ENCODE measurements around the gene DDI2.
A peak's percentile ranks its signal among the peaks of the same experiment; 100 is the strongest.

The DDI2 gene

DNA sequence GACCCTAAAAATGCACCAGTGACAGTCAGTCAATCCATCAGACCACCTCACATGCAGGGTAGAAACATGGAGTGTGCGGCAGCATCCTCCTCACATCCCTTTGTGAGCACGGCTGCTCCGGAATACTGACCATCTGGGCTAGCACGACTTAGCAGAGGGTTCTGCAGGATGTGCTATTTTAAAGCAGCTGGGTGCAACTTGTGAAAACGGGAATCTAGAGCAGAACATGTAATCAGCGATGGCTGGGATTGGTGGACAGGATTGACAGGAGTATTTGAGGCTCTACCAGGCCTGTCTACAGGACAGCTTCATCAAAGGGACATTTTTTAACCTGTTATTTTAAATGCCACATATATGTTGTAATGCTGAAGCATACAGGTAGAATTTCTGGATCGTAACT, 50.1 kb downstream of the DDI2 start:
- H3K36me3 ChIP-seq (ENCODE audit: control insufficient read depth in 2 of 2, insufficient read depth in 1 of 2, low read length in 2 of 2), result peaks cover 0 to 6% of the 10 kb centered on the region in 2 experiments; a peak in 1 of 3 replicates
- H3K4me1 ChIP-seq (ENCODE audit: control insufficient read depth, insufficient read depth, low read length), result no peaks in the 10 kb centered on the region
- POLR2A ChIA-PET, result no interaction called here
- TF ChIP-seq, protein P1, sequence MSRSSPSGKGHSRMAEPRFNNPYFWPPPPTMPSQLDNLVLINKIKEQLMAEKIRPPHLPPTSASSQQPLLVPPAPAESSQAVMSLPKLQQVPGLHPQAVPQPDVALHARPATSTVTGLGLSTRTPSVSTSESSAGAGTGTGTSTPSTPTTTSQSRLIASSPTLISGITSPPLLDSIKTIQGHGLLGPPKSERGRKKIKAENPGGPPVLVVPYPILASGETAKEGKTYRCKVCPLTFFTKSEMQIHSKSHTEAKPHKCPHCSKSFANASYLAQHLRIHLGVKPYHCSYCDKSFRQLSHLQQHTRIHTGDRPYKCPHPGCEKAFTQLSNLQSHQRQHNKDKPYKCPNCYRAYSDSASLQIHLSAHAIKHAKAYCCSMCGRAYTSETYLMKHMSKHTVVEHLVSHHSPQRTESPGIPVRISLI (tag by site-specific recombination; IDR thresholded peaks at IDR 0.05), result no peak
- TF ChIP-seq ZNF600 (tag by site-specific recombination; IDR thresholded peaks at IDR 0.05) (peak; percentile 76), GLI2 (tag by site-specific recombination; IDR thresholded peaks at IDR 0.05; ENCODE audit: borderline replicate concordance, low read depth) (no peak)
- no peak overlapping the region for H3K27ac ChIP-seq (ENCODE audit: extremely low read depth, low read depth, low read length)
- no peak overlapping the region for H3K4me3 ChIP-seq (ENCODE audit: low read depth, low read length)
- CTCF ChIA-PET, result no interaction called here
- H3K9me3 ChIP-seq (ENCODE audit: control insufficient read depth, insufficient read depth, low read depth, low read length), result no peaks in the 10 kb centered on the region

DNA sequence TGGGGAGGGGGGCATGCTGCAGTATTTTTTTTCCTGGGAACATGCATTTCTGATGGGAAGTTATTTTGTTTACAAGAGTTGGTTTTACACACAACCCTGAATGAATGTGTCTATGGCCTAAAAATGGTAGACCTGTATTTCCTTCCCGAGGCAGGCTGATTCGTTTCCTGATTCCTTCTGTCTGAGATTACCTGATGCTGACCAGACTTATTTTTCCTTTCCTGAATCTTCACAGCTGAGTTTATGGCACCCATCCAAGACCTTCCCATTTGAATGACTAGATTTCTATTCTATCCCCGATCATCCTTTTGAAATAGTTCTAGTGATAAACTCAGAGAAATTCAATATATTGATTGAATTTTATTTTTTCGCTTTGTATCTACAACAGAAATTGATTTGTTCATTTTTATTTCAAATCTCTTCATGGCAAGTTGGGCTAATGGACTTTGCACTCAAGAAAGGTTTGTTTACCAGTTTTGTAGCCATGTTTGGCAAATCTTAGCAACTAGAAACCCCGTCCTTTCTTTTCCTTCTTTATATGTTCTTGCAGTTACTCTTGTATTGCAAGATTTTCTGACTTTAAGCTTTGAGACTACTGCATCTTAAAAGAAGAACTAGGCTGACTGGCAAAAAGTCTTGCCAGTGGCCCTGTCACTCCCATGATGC, 51.0 kb downstream of the DDI2 start:
- H3K36me3 ChIP-seq (ENCODE audit: control insufficient read depth in 2 of 2, insufficient read depth in 1 of 2, low read length in 2 of 2), result peaks cover 0 to 3% of the 10 kb centered on the region in 2 experiments; a peak in 1 of 3 replicates
- no peaks in the 10 kb centered on the region for H3K9me3 ChIP-seq (ENCODE audit: control insufficient read depth, insufficient read depth, low read depth, low read length)
- H3K4me3 ChIP-seq (ENCODE audit: low read depth, low read length), result no peak overlapping the region
- no peaks in the 10 kb centered on the region for H3K4me1 ChIP-seq (ENCODE audit: control insufficient read depth, insufficient read depth, low read length)
- H3K27ac ChIP-seq (ENCODE audit: extremely low read depth, low read depth, low read length), result no peak overlapping the region
- TF ChIP-seq ZNF214 (tag by site-specific recombination; IDR thresholded peaks at IDR 0.05; ENCODE audit: borderline replicate concordance), result no peak
- TF ChIP-seq, protein P2, sequence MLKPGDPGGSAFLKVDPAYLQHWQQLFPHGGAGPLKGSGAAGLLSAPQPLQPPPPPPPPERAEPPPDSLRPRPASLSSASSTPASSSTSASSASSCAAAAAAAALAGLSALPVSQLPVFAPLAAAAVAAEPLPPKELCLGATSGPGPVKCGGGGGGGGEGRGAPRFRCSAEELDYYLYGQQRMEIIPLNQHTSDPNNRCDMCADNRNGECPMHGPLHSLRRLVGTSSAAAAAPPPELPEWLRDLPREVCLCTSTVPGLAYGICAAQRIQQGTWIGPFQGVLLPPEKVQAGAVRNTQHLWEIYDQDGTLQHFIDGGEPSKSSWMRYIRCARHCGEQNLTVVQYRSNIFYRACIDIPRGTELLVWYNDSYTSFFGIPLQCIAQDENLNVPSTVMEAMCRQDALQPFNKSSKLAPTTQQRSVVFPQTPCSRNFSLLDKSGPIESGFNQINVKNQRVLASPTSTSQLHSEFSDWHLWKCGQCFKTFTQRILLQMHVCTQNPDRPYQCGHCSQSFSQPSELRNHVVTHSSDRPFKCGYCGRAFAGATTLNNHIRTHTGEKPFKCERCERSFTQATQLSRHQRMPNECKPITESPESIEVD (tag by site-specific recombination; IDR thresholded peaks at IDR 0.05), result no peak
- TF ChIP-seq ZNF341 (tag by site-specific recombination; IDR thresholded peaks at IDR 0.05; ENCODE audit: low read depth), result no peak
- no peak for TF ChIP-seq IKZF3 (tag by site-specific recombination; IDR thresholded peaks at IDR 0.05)
- ChIA-PET POLR2A (no interaction called here), CTCF (no interaction called here)

DNA sequence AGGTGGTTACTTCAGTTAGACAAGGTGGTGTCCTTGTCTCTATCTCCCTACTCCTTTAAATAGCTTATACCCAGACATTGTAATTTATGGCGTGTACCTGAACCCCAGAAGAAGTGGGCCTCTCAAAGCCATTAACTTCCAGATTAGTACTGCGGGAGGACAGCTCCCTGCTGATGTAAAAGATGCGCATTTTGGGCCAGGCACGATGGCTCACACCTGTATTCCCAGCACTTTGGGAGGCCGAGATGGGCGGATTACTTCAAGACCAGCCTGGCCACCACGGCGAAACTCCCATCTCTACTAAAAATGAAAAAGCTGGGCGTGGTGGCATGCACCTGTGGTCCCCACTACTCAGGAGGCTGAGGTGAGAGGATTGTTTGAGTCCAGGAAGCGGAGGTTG, 51.8 kb downstream of the DDI2 start:
- TF ChIP-seq ZNF311 (tag by site-specific recombination; IDR thresholded peaks at IDR 0.05; ENCODE audit: borderline replicate concordance) (no peak), ZNF664 (tag by site-specific recombination; IDR thresholded peaks at IDR 0.05) (no peak), BCL11A (tag by site-specific recombination; IDR thresholded peaks at IDR 0.05; ENCODE audit: low read depth) (no peak), YY2 (tag by site-specific recombination; IDR thresholded peaks at IDR 0.05) (no peak), KLF16 (tag by site-specific recombination; IDR thresholded peaks at IDR 0.05) (no peak), KLF8 (tag by site-specific recombination; IDR thresholded peaks at IDR 0.05) (no peak), ZNF426 (tag by site-specific recombination; IDR thresholded peaks at IDR 0.05) (no peak), ZNF121 (tag by site-specific recombination; IDR thresholded peaks at IDR 0.05) (no peak), ZNF701 (tag by site-specific recombination; IDR thresholded peaks at IDR 0.05) (no peak), GLI2 (tag by site-specific recombination; IDR thresholded peaks at IDR 0.05; ENCODE audit: borderline replicate concordance, low read depth) (no peak), KLF9 (tag by site-specific recombination; IDR thresholded peaks at IDR 0.05; ENCODE audit: low read depth) (no peak), ZNF266 (tag by site-specific recombination; IDR thresholded peaks at IDR 0.05; ENCODE audit: low read depth) (no peak), ZNF473 (tag by site-specific recombination; IDR thresholded peaks at IDR 0.05) (no peak), HOXD13 (CRISPR knock-in tag; IDR thresholded peaks at IDR 0.05; ENCODE audit: borderline replicate concordance) (no peak)
- TF ChIP-seq, protein P3, sequence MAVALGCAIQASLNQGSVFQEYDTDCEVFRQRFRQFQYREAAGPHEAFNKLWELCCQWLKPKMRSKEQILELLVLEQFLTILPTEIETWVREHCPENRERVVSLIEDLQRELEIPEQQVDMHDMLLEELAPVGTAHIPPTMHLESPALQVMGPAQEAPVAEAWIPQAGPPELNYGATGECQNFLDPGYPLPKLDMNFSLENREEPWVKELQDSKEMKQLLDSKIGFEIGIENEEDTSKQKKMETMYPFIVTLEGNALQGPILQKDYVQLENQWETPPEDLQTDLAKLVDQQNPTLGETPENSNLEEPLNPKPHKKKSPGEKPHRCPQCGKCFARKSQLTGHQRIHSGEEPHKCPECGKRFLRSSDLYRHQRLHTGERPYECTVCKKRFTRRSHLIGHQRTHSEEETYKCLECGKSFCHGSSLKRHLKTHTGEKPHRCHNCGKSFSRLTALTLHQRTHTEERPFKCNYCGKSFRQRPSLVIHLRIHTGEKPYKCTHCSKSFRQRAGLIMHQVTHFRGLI (tag by site-specific recombination; IDR thresholded peaks at IDR 0.05), result no peak
- TF ChIP-seq, protein P4, sequence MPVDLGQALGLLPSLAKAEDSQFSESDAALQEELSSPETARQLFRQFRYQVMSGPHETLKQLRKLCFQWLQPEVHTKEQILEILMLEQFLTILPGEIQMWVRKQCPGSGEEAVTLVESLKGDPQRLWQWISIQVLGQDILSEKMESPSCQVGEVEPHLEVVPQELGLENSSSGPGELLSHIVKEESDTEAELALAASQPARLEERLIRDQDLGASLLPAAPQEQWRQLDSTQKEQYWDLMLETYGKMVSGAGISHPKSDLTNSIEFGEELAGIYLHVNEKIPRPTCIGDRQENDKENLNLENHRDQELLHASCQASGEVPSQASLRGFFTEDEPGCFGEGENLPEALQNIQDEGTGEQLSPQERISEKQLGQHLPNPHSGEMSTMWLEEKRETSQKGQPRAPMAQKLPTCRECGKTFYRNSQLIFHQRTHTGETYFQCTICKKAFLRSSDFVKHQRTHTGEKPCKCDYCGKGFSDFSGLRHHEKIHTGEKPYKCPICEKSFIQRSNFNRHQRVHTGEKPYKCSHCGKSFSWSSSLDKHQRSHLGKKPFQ (tag by site-specific recombination; IDR thresholded peaks at IDR 0.05), result no peak
- Histone ChIP-seq H3K9me3 (ENCODE audit: control insufficient read depth, insufficient read depth, low read depth, low read length) (no peaks in the 10 kb centered on the region), H3K4me3 (ENCODE audit: low read depth, low read length) (no peak overlapping the region), H3K4me1 (ENCODE audit: control insufficient read depth, insufficient read depth, low read length) (no peaks in the 10 kb centered on the region), H3K27ac (ENCODE audit: extremely low read depth, low read depth, low read length) (no peak overlapping the region), H3K36me3 (ENCODE audit: control insufficient read depth in 2 of 2, insufficient read depth in 1 of 2, low read length in 2 of 2) (no peaks in the 10 kb centered on the region)
- POLR2A ChIA-PET, result interaction anchor here (0.8 kb wide), 1 partner anchor 10 kb away, joined by 3 read pairs; no protein-coding TSS in a partner anchor
- CTCF ChIA-PET, result interaction anchor here (1.0 kb wide), 1 partner anchor 72 kb away, joined by 3 read pairs; no protein-coding TSS in a partner anchor
